Sigmoid colon (tissue), 4 donors: ENCODE measurements around the gene ARFGAP1.

Source experiments
- CTCF ChIP-seq, 4 experiments: fragments of 450-650 bp in 3 of 4; fragments of 200-600 bp in 1 of 4; IDR thresholded peaks; one replicate each; pipeline ENCODE4 v1.5.1; 2016 to 2019; ENCODE audit warnings: antibody characterized with exemption in 4 of 4, mild to moderate bottlenecking in 3 of 4, moderate library complexity in 2 of 4
- EP300 ChIP-seq, 4 donors: sonication (generic); formaldehyde crosslinking; IDR thresholded peaks; one replicate each; pipeline ENCODE4 v1.6.1; 2017; ENCODE audit warnings: antibody characterized with exemption in 4 of 4
- POLR2A ChIP-seq, 2 donors: fragments of 450-650 bp; IDR thresholded peaks; one replicate each; pipeline ENCODE4 v1.6.1; 2016; ENCODE audit warnings: antibody characterized with exemption in 2 of 2, mild to moderate bottlenecking in 2 of 2, moderate library complexity in 2 of 2
- POLR2AphosphoS5 ChIP-seq, 4 donors: sonication (generic); formaldehyde crosslinking; IDR thresholded peaks; one replicate each; pipeline ENCODE4 v1.6.1; 2017; ENCODE audit warnings: antibody characterized with exemption in 4 of 4

DNA sequence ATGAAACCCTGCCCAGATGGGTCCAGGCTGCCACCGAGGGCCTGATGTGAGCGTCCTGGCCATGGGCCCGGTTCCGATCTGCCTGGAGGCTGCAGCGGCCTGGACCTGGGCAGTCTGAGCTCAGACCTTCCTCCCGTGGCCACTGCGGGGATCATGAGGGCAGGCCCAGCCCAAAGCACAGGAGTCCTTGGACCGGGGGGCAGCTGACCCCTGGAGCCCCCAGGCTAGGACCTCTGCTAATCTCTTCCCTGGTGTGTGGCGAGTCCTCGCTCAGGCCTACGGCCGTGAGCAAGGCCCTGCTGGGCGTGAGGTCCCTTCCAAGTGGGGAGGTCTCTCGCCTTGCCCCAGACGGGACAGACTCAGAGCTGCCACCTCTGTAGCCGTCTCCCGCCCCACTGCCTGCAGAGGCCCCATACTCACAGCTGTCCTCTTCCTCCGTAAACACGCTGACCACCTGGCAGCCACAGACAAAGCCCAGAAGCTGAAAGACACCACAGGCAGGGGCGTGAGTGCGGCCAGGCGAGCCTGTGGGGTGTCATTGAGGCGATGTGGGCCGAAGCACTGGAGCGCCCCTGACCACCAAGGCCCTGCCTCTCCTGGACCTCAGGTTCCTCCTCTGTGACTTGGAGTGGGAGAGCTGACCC lies 28.9 kb upstream of the ARFGAP1 start:
- TF ChIP-seq CTCF (IDR thresholded peaks at IDR 0.05) (no peak), POLR2AphosphoS5 (IDR thresholded peaks at IDR 0.05) (no peak), POLR2A (IDR thresholded peaks at IDR 0.05) (no peak), EP300 (IDR thresholded peaks at IDR 0.05) (no peak)
